Stimulated activated naive CD8-positive, alpha-beta T cell treated with anti-CD3 and anti-CD28 coated beads, Interleukin-15, amount 100 ng/mL, for 72 hours (primary cell): ENCODE data around the gene C4orf46.
A peak's percentile ranks its signal among the peaks of the same experiment; 100 is the strongest.
"Not testable (repeated sequence)": the region's sequence is repeated elsewhere in the genome, so short reads cannot be mapped to it uniquely, and the experiment has no call there.

Experiments used
- ATAC-seq: fragments of 150-1000 bp; cut with Tn5 transposase; 2 replicates; pipeline ENCODE4 v1.10.0; 2021; ENCODE audit warnings: mild to moderate bottlenecking, moderate library complexity
- DNase-seq, 2 donors: peaks; one replicate each; pipeline ENCODE4 v3.0.0; 2021 to 2022
- H3K27ac Mint-ChIP-seq, 2 donors: one replicate each; pipeline ENCODE4 v1.8.0; 2022; ENCODE audit warnings: mild to moderate bottlenecking in 2 of 2, mixed read lengths in 2 of 2, moderate library complexity in 2 of 2
- H3K27me3 Mint-ChIP-seq: one replicate; pipeline ENCODE4 v1.8.0; 2022; ENCODE audit warnings: mixed read lengths
- H3K4me1 Mint-ChIP-seq: one replicate; pipeline ENCODE4 v1.8.0; 2022; ENCODE audit warnings: mild to moderate bottlenecking, mixed read lengths
- H3K4me3 Mint-ChIP-seq, 2 donors: one replicate each; pipeline ENCODE4 v1.8.0; 2022; ENCODE audit warnings: mild to moderate bottlenecking in 2 of 2, mixed read lengths in 2 of 2, moderate library complexity in 1 of 2
- H3K9me3 Mint-ChIP-seq, 2 donors: one replicate each; pipeline ENCODE4 v1.8.0; 2022; ENCODE audit warnings: mixed read lengths in 2 of 2

The C4orf46 gene

DNA sequence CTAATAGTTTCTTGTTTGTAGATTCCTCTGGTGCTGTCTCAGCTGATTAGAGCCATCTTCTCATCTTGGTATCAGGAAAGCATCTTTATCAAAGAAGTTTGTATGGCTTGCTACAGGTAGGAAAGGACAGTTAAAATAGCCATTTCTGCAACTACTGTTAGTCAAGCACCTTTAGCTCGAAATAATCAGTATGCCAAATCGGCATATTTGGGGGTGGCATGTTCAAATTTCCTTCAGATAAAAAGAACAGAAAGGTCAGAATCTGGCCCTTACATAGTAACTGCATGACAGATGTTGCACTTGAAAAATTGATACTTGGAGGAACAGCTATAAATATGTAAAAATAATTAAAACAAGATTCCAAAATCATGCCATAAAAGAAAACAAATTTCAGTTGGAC lies 4.8 kb downstream of the C4orf46 start:
- Mint-ChIP-seq H3K27ac (no peak overlapping the region), H3K9me3 (no peaks in the 10 kb centered on the region), H3K4me1 (peaks cover 19% of the 10 kb centered on the region), H3K4me3 (no peak overlapping the region), H3K27me3 (no peaks in the 10 kb centered on the region)
- ATAC-seq (no peak), DNase-seq (no peak)

DNA sequence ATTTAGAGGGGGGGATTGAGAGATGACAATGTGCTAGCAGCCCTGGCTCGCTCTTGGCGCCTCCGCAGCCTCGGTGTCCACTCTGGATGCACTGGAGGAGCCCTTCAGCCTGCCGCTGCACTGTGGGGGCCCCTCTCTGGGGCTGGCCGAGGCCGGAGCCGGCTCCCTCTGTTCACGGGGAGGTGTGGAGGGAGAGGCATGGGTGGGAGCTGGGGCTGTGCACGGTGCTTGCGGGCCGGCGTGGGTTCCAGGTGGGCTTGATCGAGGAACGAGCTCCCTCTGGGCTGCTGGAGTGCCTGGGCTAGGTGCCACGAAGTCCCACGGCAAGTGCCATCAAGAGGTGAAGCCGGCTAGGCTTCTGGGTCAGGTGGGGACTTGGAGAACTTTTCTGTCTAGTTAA lies 6.9 kb downstream of the C4orf46 start:
- H3K27me3 Mint-ChIP-seq = peaks cover 5% of the 10 kb centered on the region
- no peak overlapping the region for H3K27ac Mint-ChIP-seq
- H3K4me3 Mint-ChIP-seq = no peak overlapping the region
- no peaks in the 10 kb centered on the region for H3K9me3 Mint-ChIP-seq
- DNase-seq (no peak), ATAC-seq (peak; percentile 33)
- H3K4me1 Mint-ChIP-seq = peaks cover 8% of the 10 kb centered on the region

DNA sequence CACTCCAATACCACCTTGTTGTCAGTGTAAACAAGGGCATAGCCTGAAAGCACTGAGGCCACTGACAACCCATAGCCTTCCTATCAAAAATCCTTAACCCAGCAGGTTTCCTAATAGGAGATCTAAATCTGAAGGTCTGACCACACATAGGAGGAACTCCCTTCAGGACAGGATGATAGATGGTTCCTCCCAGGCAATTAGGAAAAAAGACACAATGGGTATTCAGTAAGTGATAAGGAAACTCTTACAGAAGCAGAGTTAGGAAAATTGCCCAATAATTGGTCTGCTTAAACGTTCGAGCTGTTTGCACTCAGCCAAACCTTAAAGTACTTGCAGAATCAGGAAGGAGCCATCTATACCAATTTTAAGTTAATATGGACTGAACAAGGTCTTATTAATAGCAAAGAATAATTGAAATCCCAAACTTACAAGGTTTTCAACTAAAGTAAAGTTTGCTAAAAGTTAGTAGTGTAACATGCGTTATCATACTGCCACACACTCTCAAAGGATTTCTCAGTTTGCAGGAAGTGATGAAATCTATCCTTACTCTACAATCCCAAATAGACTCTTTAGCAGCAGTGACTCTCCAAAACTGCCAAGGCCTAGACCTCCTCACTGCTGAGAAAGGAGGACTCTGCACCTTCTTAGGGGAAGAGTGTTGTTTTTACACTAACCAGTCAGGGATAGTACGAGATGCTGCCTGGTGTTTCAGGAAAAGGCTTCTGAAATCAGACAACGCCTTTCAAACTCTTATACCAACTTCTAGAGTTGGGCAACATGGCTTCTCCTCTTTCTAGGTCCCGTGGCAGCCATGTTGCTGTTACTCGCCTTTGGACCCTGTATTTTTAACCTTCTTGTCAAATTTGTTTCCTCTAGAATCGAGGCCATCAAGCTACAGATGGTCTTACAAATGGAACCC lies 7.7 kb downstream of the C4orf46 start:
- not testable (repeated sequence) for H3K9me3 Mint-ChIP-seq, ATAC-seq, H3K4me3 Mint-ChIP-seq, H3K4me1 Mint-ChIP-seq, H3K27ac Mint-ChIP-seq, DNase-seq
- peaks cover 13% of the 10 kb centered on the region for H3K27me3 Mint-ChIP-seq

DNA sequence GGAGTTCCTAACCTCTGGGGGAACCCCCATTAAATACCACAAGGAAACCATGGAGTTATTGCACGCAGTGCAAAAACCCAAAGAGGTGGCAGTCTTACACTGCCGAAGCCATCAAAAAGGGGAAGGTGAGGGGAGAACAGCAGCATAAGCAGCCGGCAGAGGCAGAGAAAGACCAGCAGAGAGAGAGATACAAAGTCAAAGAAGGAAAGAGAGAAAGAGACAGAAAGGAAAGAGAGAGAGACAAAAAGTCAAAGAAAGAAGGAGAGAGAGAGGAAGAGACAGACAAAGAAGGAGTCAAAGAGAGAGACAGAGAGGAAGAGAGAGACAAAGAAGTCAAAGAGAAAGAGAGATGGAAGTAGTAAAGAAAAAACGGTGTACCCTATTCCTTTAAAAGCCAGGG lies 8.4 kb downstream of the C4orf46 start:
- Mint-ChIP-seq H3K4me3 (peak overlapping the region; percentile 5 to 48), H3K27me3 (peaks cover 19% of the 10 kb centered on the region), H3K27ac (peak overlapping the region in 1 of 2 donors; percentile 51)
- ATAC-seq, H3K4me1 Mint-ChIP-seq, H3K9me3 Mint-ChIP-seq, DNase-seq: not testable (repeated sequence)

DNA sequence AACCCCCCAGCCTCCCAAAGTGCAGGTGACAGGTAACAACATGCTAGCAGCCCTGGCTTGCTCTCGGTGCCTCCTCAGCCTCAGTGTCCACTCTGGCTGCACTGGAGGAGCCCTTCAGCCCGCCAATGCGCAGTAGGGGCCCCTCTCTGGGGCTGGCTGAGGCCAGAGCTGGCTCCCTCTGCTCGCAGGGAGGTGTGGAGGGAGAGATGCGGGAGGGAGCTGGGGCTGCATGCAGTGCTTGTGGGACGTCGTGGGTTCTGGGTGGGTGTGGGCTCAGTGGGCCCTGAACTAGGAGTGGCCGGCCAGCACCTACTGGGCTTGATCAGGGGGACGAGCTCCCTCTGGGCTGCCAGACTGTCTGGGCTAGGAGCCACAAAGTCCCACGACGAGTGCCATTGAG lies 14.4 kb downstream of the C4orf46 start:
- no peak for ATAC-seq
- no peak overlapping the region for H3K4me3 Mint-ChIP-seq
- no peaks in the 10 kb centered on the region for H3K9me3 Mint-ChIP-seq
- H3K27ac Mint-ChIP-seq = no peak overlapping the region
- peaks cover 19% of the 10 kb centered on the region for H3K27me3 Mint-ChIP-seq
- no peak for DNase-seq
- H3K4me1 Mint-ChIP-seq = no peaks in the 10 kb centered on the region

DNA sequence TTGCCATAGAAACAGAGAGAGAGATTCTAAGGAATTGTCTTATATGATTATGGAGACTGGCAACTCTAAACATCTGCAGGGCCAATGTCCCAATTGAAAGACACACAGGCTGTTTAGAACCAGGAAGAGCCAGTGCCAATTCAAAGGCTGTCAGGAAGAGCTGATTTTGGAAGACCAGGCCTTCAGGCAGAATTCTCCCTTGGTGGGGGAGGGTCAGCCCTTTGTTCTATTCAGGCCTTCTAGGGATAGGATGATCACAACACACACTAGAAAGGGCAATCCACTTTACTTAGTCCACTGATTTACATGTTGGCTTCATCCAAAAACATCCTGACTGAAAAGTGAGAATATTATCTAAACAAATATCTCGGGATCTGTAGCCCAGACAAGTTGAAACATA lies 15.2 kb downstream of the C4orf46 start:
- H3K4me3 Mint-ChIP-seq = no peak overlapping the region
- ATAC-seq (no peak), DNase-seq (no peak)
- no peak overlapping the region for H3K27ac Mint-ChIP-seq
- H3K27me3 Mint-ChIP-seq = peaks cover 19% of the 10 kb centered on the region
- H3K9me3 Mint-ChIP-seq = no peaks in the 10 kb centered on the region
- H3K4me1 Mint-ChIP-seq = no peaks in the 10 kb centered on the region

DNA sequence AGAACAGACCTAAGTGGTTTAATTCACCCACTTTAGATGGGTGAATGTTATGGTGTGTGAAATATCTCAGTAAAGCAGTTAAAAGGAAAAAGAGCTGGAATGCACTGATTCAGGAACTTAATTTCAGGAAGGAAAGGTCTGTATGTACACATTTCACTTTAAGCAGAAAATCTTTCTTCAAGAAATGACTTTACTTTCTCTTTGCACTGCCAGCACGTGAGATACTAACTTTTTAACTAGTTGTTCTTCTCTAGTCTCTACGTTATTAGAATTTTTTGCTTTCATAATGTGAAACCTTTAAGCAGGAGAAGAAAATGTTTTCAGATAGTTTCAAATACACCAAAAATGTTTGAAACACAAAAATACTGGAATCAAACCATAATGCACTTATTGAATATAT lies 18.8 kb downstream of the C4orf46 start:
- ATAC-seq (no peak), DNase-seq (no peak)
- Mint-ChIP-seq H3K9me3 (no peaks in the 10 kb centered on the region), H3K27ac (peak overlapping the region in 1 of 2 donors; percentile 85), H3K4me3 (peak overlapping the region in 1 of 2 donors; percentile 37), H3K4me1 (no peaks in the 10 kb centered on the region), H3K27me3 (no peaks in the 10 kb centered on the region)

DNA sequence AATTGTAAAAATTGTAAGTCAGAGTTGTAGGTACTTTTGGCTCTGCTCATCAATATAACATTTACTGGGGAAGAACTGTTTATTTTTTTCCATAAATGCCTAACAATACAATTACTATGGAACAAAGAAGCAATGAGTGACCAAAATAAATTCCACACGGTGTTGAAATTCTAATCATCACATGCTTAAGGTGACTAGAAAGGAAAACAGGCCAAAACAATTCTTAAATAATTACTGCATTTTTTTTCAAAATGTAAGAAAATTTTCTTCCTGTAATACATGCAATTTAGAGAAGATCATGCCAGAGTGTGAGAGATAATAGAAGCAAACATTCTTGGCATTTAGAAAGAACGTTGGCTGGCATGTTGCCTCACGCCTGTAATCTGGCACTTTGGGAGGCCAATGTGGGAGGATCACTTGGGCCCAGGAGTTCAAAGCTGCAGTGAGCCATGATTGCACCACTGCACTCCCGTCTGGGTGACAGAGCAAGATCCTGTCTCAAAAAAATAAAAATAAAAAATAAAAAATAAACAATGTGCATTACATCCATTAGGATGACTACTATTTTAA lies 22.5 kb downstream of the C4orf46 start:
- no peaks in the 10 kb centered on the region for H3K27me3 Mint-ChIP-seq
- H3K4me3 Mint-ChIP-seq = no peak overlapping the region
- no peaks in the 10 kb centered on the region for H3K9me3 Mint-ChIP-seq
- DNase-seq (no peak), ATAC-seq (no peak)
- no peaks in the 10 kb centered on the region for H3K4me1 Mint-ChIP-seq
- H3K27ac Mint-ChIP-seq = no peak overlapping the region

DNA sequence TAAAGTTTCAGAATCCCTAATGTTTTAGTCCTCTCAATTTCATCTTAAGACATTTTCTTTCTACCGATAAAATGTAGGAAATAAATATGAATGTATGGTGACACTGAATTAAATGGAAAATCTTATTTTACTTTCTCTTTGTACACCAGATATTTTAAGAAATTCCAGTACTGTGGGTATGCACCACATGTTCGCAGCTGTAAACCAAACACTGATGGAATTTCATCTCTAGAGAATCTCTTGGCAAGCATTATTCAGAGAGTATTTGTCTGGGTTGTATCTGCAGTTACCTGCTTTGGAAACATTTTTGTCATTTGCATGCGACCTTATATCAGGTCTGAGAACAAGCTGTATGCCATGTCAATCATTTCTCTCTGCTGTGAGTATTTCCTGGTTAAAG lies 26.9 kb downstream of the C4orf46 start:
- ATAC-seq (no peak), DNase-seq (no peak)
- Mint-ChIP-seq H3K9me3 (no peaks in the 10 kb centered on the region), H3K4me3 (no peak overlapping the region), H3K27ac (no peak overlapping the region), H3K4me1 (no peaks in the 10 kb centered on the region), H3K27me3 (peaks cover 12% of the 10 kb centered on the region)

GRCh38 chr4:158644356-158644755 lies 27.3 kb downstream of the C4orf46 start:
- H3K9me3 Mint-ChIP-seq = no peaks in the 10 kb centered on the region
- H3K27me3 Mint-ChIP-seq = peaks cover 12% of the 10 kb centered on the region
- H3K4me3 Mint-ChIP-seq = no peak overlapping the region
- ATAC-seq (no peak), DNase-seq (no peak)
- H3K27ac Mint-ChIP-seq = no peak overlapping the region
- no peaks in the 10 kb centered on the region for H3K4me1 Mint-ChIP-seq

GRCh38 chr4:158636619-158637018 lies 35.1 kb downstream of the C4orf46 start:
- no peak overlapping the region for H3K4me3 Mint-ChIP-seq
- no peaks in the 10 kb centered on the region for H3K4me1 Mint-ChIP-seq
- no peak overlapping the region for H3K27ac Mint-ChIP-seq

GRCh38 chr4:158630893-158631292 lies 40.8 kb downstream of the C4orf46 start:
- H3K27ac Mint-ChIP-seq = no peak overlapping the region
- ATAC-seq = no peak
- H3K4me1 Mint-ChIP-seq = no peaks in the 10 kb centered on the region
- peaks cover 7% of the 10 kb centered on the region for H3K27me3 Mint-ChIP-seq
- DNase-seq = no peak
- no peak overlapping the region for H3K4me3 Mint-ChIP-seq
- H3K9me3 Mint-ChIP-seq = no peaks in the 10 kb centered on the region

More at GRCh38 chr4:158636619-158637018, 35.1 kb downstream of the C4orf46 start:
- no peaks in the 10 kb centered on the region for H3K9me3 Mint-ChIP-seq
- no peak for ATAC-seq
- peaks cover 21% of the 10 kb centered on the region for H3K27me3 Mint-ChIP-seq
- DNase-seq = no peak

DNA sequence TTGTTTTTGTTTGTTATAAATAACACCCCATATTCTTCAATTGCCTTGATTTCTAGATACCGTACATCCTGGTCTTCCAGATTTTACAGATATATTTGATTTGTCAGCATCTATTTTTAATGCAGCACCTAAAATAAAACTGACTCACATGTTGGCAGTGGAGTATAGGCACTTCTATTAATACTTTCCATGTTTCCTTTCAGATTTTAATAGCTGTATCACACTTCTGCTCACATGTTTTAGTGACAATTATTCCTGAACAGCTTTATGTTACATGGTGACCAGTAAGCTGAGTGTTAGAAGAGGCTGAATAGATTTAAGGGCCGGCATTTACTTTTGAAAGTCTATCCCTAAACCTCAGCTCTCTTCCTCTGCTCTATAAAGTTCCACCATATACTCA lies 46.1 kb downstream of the C4orf46 start:
- ATAC-seq = no peak
- Mint-ChIP-seq H3K27me3 (no peaks in the 10 kb centered on the region), H3K4me1 (no peaks in the 10 kb centered on the region), H3K4me3 (no peak overlapping the region), H3K9me3 (no peaks in the 10 kb centered on the region), H3K27ac (no peak overlapping the region)
- no peak for DNase-seq

GRCh38 chr4:158624889-158625478 lies 46.7 kb downstream of the C4orf46 start:
- peak in 1 of 2 donors; percentile 2 for DNase-seq
- no peaks in the 10 kb centered on the region for H3K27me3 Mint-ChIP-seq
- no peak overlapping the region for H3K4me3 Mint-ChIP-seq
- ATAC-seq = no peak
- no peaks in the 10 kb centered on the region for H3K4me1 Mint-ChIP-seq
- H3K9me3 Mint-ChIP-seq = no peaks in the 10 kb centered on the region
- H3K27ac Mint-ChIP-seq = no peak overlapping the region

GRCh38 chr4:158622251-158622650 lies 49.4 kb downstream of the C4orf46 start:
- no peak for ATAC-seq
- Mint-ChIP-seq H3K4me3 (no peak overlapping the region), H3K27ac (no peak overlapping the region), H3K4me1 (no peaks in the 10 kb centered on the region), H3K27me3 (no peaks in the 10 kb centered on the region), H3K9me3 (no peaks in the 10 kb centered on the region)
- no peak for DNase-seq

DNA sequence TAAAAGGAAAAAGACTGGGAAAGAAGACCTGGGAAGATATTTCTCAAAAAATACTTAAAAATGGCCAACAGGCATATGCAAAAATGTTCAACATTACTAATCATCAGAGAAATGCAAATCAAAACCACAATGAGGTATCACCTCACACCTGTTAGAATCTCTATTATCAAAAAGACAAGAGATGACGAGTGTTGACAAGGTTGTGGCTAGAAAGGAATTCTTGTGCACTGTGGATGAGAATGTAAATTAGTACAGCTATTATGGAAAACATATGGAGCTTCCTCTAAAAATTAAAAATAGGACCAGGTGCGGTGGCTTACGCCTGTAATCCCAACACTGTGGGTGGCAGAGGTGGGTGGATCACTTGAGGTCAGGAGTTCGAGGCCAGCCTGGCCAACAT lies 50.0 kb downstream of the C4orf46 start:
- ATAC-seq = no peak
- DNase-seq = no peak
- Mint-ChIP-seq H3K4me1 (no peaks in the 10 kb centered on the region), H3K9me3 (no peaks in the 10 kb centered on the region), H3K27ac (no peak overlapping the region), H3K4me3 (no peak overlapping the region), H3K27me3 (no peaks in the 10 kb centered on the region)
